ENCODE measurements around the gene KRTAP19-7. TPM values are rescaled to one million over a fixed set of nuclear protein-coding genes. Genes with fewer than 3 reads are reported as not detected.

The KRTAP19-7 gene
- total RNA-seq, 2 experiments from 2014 or later = not detected

GRCh38 chr21:30577766-30578165, 16.7 kb upstream of the KRTAP19-7 start:
- H3K4me2 ChIP-seq (ENCODE audit: low read length) = no peak overlapping the region
- no peaks in the 10 kb centered on the region for H3K36me3 ChIP-seq (ENCODE audit: insufficient read depth, low read length)
- no peak for DNase-seq (ENCODE audit: low spot score)
- H3K4me1 ChIP-seq (ENCODE audit: insufficient read depth, low read length, poor library complexity, severe bottlenecking) = no peaks in the 10 kb centered on the region
- intact Hi-C loops (cut with micrococcal nuclease; ENCODE audit: unreplicated experiment) = no loop called here
- H4K20me1 ChIP-seq (ENCODE audit: insufficient read depth, low read length) = no peaks in the 10 kb centered on the region
- TF ChIP-seq EZH2phosphoT487 (IDR thresholded peaks at IDR 0.05; ENCODE audit: borderline replicate concordance, low read depth, low read length) = no peak
- TF ChIP-seq CTCF (conservative IDR thresholded peaks at IDR 0.05; ENCODE audit: low read length) = no peak
- no peaks in the 10 kb centered on the region for H3K9me2 ChIP-seq (ENCODE audit: insufficient read depth, low read length)
- no peaks in the 10 kb centered on the region for H3K9me3 ChIP-seq (ENCODE audit: low read length)
- no peak overlapping the region for H2AFZ ChIP-seq (ENCODE audit: low read length)
- H3K27ac ChIP-seq (ENCODE audit: low read depth, low read length, poor library complexity, severe bottlenecking) = no peak overlapping the region
- ChIA-PET POLR2A (no interaction called here), CTCF (ENCODE audit: unreplicated experiment) (no interaction called here)
- BruUV-seq (replicated peaks) = no TSS peak
- H3K4me3 ChIP-seq (ENCODE audit: low read depth, low read length, poor library complexity, severe bottlenecking) = no peak overlapping the region
- no peaks in the 10 kb centered on the region for H3K79me2 ChIP-seq (ENCODE audit: insufficient read depth, low read depth, low read length)

GRCh38 chr21:30567617-30568016, 6.5 kb upstream of the KRTAP19-7 start:
- no TSS peak for BruUV-seq (replicated peaks)
- intact Hi-C loops (cut with micrococcal nuclease; ENCODE audit: unreplicated experiment) = no loop called here
- CTCF ChIA-PET (ENCODE audit: unreplicated experiment) = no interaction called here

GRCh38 chr21:30563630-30564029, 2.5 kb upstream of the KRTAP19-7 start:
- TF ChIP-seq CTCF (conservative IDR thresholded peaks at IDR 0.05; ENCODE audit: low read length) = no peak
- TF ChIP-seq EZH2phosphoT487 (IDR thresholded peaks at IDR 0.05; ENCODE audit: borderline replicate concordance, low read depth, low read length) = no peak
- no peak overlapping the region for H3K27ac ChIP-seq (ENCODE audit: low read depth, low read length, poor library complexity, severe bottlenecking)
- no peak for DNase-seq (ENCODE audit: low spot score)
- H3K4me3 ChIP-seq (ENCODE audit: low read depth, low read length, poor library complexity, severe bottlenecking) = no peak overlapping the region
- ChIA-PET POLR2A (no interaction called here), CTCF (ENCODE audit: unreplicated experiment) (no interaction called here)
- intact Hi-C loops (cut with micrococcal nuclease; ENCODE audit: unreplicated experiment) = no loop called here
- H3K9me2 ChIP-seq (ENCODE audit: insufficient read depth, low read length) = no peaks in the 10 kb centered on the region
- no peaks in the 10 kb centered on the region for H4K20me1 ChIP-seq (ENCODE audit: insufficient read depth, low read length)
- H3K79me2 ChIP-seq (ENCODE audit: insufficient read depth, low read depth, low read length) = no peaks in the 10 kb centered on the region
- no TSS peak for BruUV-seq (replicated peaks)
- no peak overlapping the region for H2AFZ ChIP-seq (ENCODE audit: low read length)
- H3K4me1 ChIP-seq (ENCODE audit: insufficient read depth, low read length, poor library complexity, severe bottlenecking) = no peaks in the 10 kb centered on the region
- H3K4me2 ChIP-seq (ENCODE audit: low read length) = no peak overlapping the region
- no peaks in the 10 kb centered on the region for H3K36me3 ChIP-seq (ENCODE audit: insufficient read depth, low read length)
- no peaks in the 10 kb centered on the region for H3K9me3 ChIP-seq (ENCODE audit: low read length)

More at GRCh38 chr21:30567617-30568016, 6.5 kb upstream of the KRTAP19-7 start:
- TF ChIP-seq CTCF (conservative IDR thresholded peaks at IDR 0.05; ENCODE audit: low read length) (no peak), EZH2phosphoT487 (IDR thresholded peaks at IDR 0.05; ENCODE audit: borderline replicate concordance, low read depth, low read length) (no peak)
- Histone ChIP-seq H2AFZ (ENCODE audit: low read length) (no peak overlapping the region), H3K4me1 (ENCODE audit: insufficient read depth, low read length, poor library complexity, severe bottlenecking) (no peaks in the 10 kb centered on the region), H3K4me3 (ENCODE audit: low read depth, low read length, poor library complexity, severe bottlenecking) (no peak overlapping the region), H3K9me3 (ENCODE audit: low read length) (no peaks in the 10 kb centered on the region), H3K79me2 (ENCODE audit: insufficient read depth, low read depth, low read length) (no peaks in the 10 kb centered on the region), H3K4me2 (ENCODE audit: low read length) (no peak overlapping the region), H3K36me3 (ENCODE audit: insufficient read depth, low read length) (no peaks in the 10 kb centered on the region), H4K20me1 (ENCODE audit: insufficient read depth, low read length) (no peaks in the 10 kb centered on the region), H3K27ac (ENCODE audit: low read depth, low read length, poor library complexity, severe bottlenecking) (no peak overlapping the region), H3K9me2 (ENCODE audit: insufficient read depth, low read length) (no peaks in the 10 kb centered on the region)
- POLR2A ChIA-PET = no interaction called here
- DNase-seq (ENCODE audit: low spot score) = no peak
